HepG2 (cell line): ENCODE results near the gene TTC39C.

Experiments used
- ATF7 ChIP-seq, 2 experiments: fragments of 450-650 bp in 1 of 2; sonication (generic) in 1 of 2; formaldehyde crosslinking in 1 of 2; IDR thresholded peaks; 2 replicates each; pipeline versions ENCODE4 v1.4.0 to v1.6.1; 2016 to 2020; ENCODE audit warnings: antibody characterized with exemption in 1 of 2, mild to moderate bottlenecking in 1 of 2, missing genetic modification reagents in 1 of 2
- ELF1 ChIP-seq: sonication (generic); formaldehyde crosslinking; IDR thresholded peaks from 2 replicates; pipeline ENCODE4 v1.4.0; 2020; ENCODE audit warnings: missing genetic modification reagents
- HNRNPUL1 ChIP-seq: fragments of 200-400 bp; formaldehyde crosslinking; IDR thresholded peaks from 2 replicates; pipeline ENCODE4 v1.6.1; 2017; ENCODE audit warnings: low read depth, mild to moderate bottlenecking, low read length, moderate library complexity
- NFE2L1 ChIP-seq: sonication (generic); formaldehyde crosslinking; IDR thresholded peaks from 2 replicates; pipeline ENCODE4 v1.4.0; 2020; ENCODE audit warnings: missing genetic modification reagents, mild to moderate bottlenecking, borderline replicate concordance
- NFYB ChIP-seq: sonication (generic); formaldehyde crosslinking; IDR thresholded peaks from 2 replicates; pipeline ENCODE4 v1.4.0; 2020; ENCODE audit warnings: missing genetic modification reagents
- RAD21 ChIP-seq: fragments of 450-650 bp; formaldehyde crosslinking; IDR thresholded peaks from 2 replicates; pipeline ENCODE4 v1.5.0; 2020; ENCODE audit warnings: mild to moderate bottlenecking
- SRF ChIP-seq: IDR thresholded peaks from 2 replicates; pipeline ENCODE4 v1.6.1; 2011; ENCODE audit warnings: mild to moderate bottlenecking, low read depth, low read length, moderate library complexity
- ZNF136 ChIP-seq: sonication (generic); formaldehyde crosslinking; IDR thresholded peaks from 2 replicates; pipeline ENCODE4 v1.8.1; 2022; ENCODE audit warnings: low read depth, mild to moderate bottlenecking, moderate library complexity, missing genetic modification reagents
- ZNF253 ChIP-seq: sonication (generic); formaldehyde crosslinking; IDR thresholded peaks from 2 replicates; pipeline ENCODE4 v1.8.0; 2022; ENCODE audit warnings: mild to moderate bottlenecking, missing genetic modification reagents, borderline replicate concordance
- ZNF724P ChIP-seq: sonication (generic); formaldehyde crosslinking; IDR thresholded peaks from 2 replicates; pipeline ENCODE4 v1.8.0; 2022; ENCODE audit warnings: missing genetic modification reagents, borderline replicate concordance
- TF ChIP-seq, protein P1 (sequence below): IDR thresholded peaks from 2 replicates; pipeline ENCODE4 v1.6.1; 2012; ENCODE audit warnings: inconsistent platforms

DNA sequence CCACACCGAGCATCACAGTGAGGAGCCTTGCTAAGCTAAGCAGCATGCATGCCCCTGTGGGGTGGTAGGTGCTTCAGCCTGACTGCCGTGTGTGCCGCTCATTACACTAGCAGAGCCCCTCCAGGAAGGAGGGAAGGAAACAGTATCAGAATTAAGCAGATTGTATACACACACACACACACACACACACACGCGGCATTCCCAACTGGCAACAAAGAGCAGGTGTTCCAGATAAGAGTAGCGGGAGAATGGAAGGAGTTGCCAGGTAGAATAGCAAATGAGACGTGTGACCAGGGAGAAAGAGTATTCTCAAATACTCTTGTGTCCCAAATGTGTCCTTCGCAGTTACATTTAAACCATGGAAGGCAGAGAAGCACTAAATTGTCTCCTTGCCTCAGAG is 47.6 kb upstream of the TTC39C start:
- TF ChIP-seq ZNF724P (CRISPR knock-in tag) (no peak), ZNF136 (CRISPR knock-in tag) (no peak), RAD21 (no peak), HNRNPUL1 (no peak), SRF (no peak), NFE2L1 (CRISPR knock-in tag) (no peak), NFYB (CRISPR knock-in tag) (no peak), ATF7 (IDR thresholded peaks at IDR 0.05) (no peak), ATF7 (CRISPR knock-in tag; IDR thresholded peaks at IDR 0.05) (no peak), ELF1 (CRISPR knock-in tag) (no peak), ZNF253 (CRISPR knock-in tag) (no peak)
- TF ChIP-seq, protein P1, sequence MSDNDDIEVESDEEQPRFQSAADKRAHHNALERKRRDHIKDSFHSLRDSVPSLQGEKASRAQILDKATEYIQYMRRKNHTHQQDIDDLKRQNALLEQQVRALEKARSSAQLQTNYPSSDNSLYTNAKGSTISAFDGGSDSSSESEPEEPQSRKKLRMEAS = no peak
